ENCODE results near the gene CDC25B. TPM values are rescaled to one million over a fixed set of nuclear protein-coding genes. Genes with fewer than 3 reads are reported as not detected.

CDC25B gene
- total and polyA plus RNA-seq, 2 donors from 2014 or later, result 24.1 to 40.3 TPM

GRCh38 chr20:3808544-3808943, 12.4 kb downstream of the CDC25B start:
- DNase-seq (no peak), FAIRE-seq (no peak)
- H3K9me3 ChIP-seq (ENCODE audit: control insufficient read depth in 2 of 3, insufficient read depth in 1 of 3, low read length in 3 of 3), result no peaks in the 10 kb centered on the region
- no peaks in the 10 kb centered on the region for H3K27me3 ChIP-seq (ENCODE audit: control insufficient read depth, insufficient read depth, low read length)
- peaks cover 0 to under 1% (median 0%) of the 10 kb centered on the region in 3 donors for H3K36me3 ChIP-seq (ENCODE audit: control insufficient read depth in 2 of 3, insufficient read depth in 3 of 3, low read length in 3 of 3)
- H3K9ac ChIP-seq (ENCODE audit: low read length in 3 of 3), result peak overlapping the region in 1 of 3 donors; percentile 28
- H3K4me1 ChIP-seq (ENCODE audit: control insufficient read depth in 2 of 3, insufficient read depth in 2 of 3, low read depth in 1 of 3, low read length in 3 of 3), result peaks cover 0 to 37% (median 23%) of the 10 kb centered on the region in 3 donors
- intact Hi-C loops (cut with DNase I), result no loop called here
- no peak overlapping the region for H3K4me3 ChIP-seq (ENCODE audit: low read length in 3 of 3)
- H3K27ac ChIP-seq (ENCODE audit: low read depth in 2 of 2, low read length in 2 of 2), result peak overlapping the region; percentile 90 to 99
- TF ChIP-seq CTCF (IDR thresholded peaks at IDR 0.05; ENCODE audit: borderline replicate concordance, extremely low read depth, insufficient read depth), result no peak

- Histone ChIP-seq H3K9ac (ENCODE audit: low read length in 3 of 3) (peak overlapping the region; percentile 10 to 74 (median 43)), H3K4me1 (ENCODE audit: control insufficient read depth in 2 of 3, insufficient read depth in 2 of 3, low read depth in 1 of 3, low read length in 3 of 3) (peaks cover 0 to 32% (median 23%) of the 10 kb centered on the region in 3 donors), H3K27me3 (ENCODE audit: control insufficient read depth, insufficient read depth, low read length) (no peaks in the 10 kb centered on the region), H3K36me3 (ENCODE audit: control insufficient read depth in 2 of 3, insufficient read depth in 3 of 3, low read length in 3 of 3) (no peaks in the 10 kb centered on the region), H3K4me3 (ENCODE audit: low read length in 3 of 3) (peak overlapping the region; percentile 37 to 64 (median 52)), H3K27ac (ENCODE audit: low read depth in 2 of 2, low read length in 2 of 2) (peak overlapping the region; percentile 92 to 94), H3K9me3 (ENCODE audit: control insufficient read depth in 2 of 3, insufficient read depth in 1 of 3, low read length in 3 of 3) (no peaks in the 10 kb centered on the region)
- FAIRE-seq, result peak; percentile 58
- intact Hi-C loops (cut with DNase I), result no loop called here
- peak; percentile 84 to 100 (median 90) for DNase-seq
- TF ChIP-seq CTCF (IDR thresholded peaks at IDR 0.05; ENCODE audit: borderline replicate concordance, extremely low read depth, insufficient read depth), result no peak
Measured at GRCh38 chr20:3811467-3812258, 15.6 kb downstream of the CDC25B start.

DNA sequence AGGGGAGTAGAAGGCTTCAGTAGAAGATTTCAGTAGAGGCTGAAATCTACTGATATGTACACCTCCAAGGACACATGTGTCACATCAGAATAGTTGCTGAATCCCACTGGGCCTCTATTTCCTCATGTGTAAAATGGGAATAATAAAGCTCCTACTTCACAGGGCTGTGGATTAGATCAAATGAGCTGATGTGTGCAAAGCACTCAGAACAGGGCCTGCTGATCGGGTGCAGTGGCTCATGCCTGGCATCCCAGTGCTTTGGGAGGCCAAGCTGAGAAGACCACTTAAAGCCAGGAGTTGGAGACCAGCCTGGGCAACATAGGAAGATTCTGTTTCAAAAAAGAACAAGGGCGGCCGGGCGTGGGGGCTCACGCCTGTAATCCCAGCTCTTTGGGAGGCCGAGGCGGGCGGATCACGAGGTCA, 16.2 kb downstream of the CDC25B start:
- H3K27me3 ChIP-seq (ENCODE audit: control insufficient read depth, insufficient read depth, low read length), result no peaks in the 10 kb centered on the region
- peaks cover 0 to 26% (median 18%) of the 10 kb centered on the region in 3 donors for H3K4me1 ChIP-seq (ENCODE audit: control insufficient read depth in 2 of 3, insufficient read depth in 2 of 3, low read depth in 1 of 3, low read length in 3 of 3)
- H3K27ac ChIP-seq (ENCODE audit: low read depth in 2 of 2, low read length in 2 of 2), result peak overlapping the region; percentile 92 to 94
- no peak for FAIRE-seq
- no peak for DNase-seq
- peak overlapping the region in 1 of 3 donors; percentile 52 for H3K4me3 ChIP-seq (ENCODE audit: low read length in 3 of 3)
- peak overlapping the region in 2 of 3 donors; percentile 10 to 68 for H3K9ac ChIP-seq (ENCODE audit: low read length in 3 of 3)
- no peaks in the 10 kb centered on the region for H3K36me3 ChIP-seq (ENCODE audit: control insufficient read depth in 2 of 3, insufficient read depth in 3 of 3, low read length in 3 of 3)
- H3K9me3 ChIP-seq (ENCODE audit: control insufficient read depth in 2 of 3, insufficient read depth in 1 of 3, low read length in 3 of 3), result no peaks in the 10 kb centered on the region
- no peak for TF ChIP-seq CTCF (IDR thresholded peaks at IDR 0.05; ENCODE audit: borderline replicate concordance, extremely low read depth, insufficient read depth)
- intact Hi-C loops (cut with DNase I), result no loop called here

Data from kidney (tissue), 14 donors.